HG02610 (cell line): Measurements from ENCODE around the gene PAXX.
"Not testable (repeated sequence)": the region's sequence is repeated elsewhere in the genome, so short reads cannot be mapped to it uniquely, and the experiment has no call there.

Source experiments
- ATAC-seq: cut with Tn5 transposase; IDR thresholded peaks from one replicate; pipeline ENCODE4 v1.9.1; 2021; ENCODE audit warnings: mild to moderate bottlenecking, moderate library complexity; ENCODE audit not compliant: unreplicated experiment

PAXX gene

DNA sequence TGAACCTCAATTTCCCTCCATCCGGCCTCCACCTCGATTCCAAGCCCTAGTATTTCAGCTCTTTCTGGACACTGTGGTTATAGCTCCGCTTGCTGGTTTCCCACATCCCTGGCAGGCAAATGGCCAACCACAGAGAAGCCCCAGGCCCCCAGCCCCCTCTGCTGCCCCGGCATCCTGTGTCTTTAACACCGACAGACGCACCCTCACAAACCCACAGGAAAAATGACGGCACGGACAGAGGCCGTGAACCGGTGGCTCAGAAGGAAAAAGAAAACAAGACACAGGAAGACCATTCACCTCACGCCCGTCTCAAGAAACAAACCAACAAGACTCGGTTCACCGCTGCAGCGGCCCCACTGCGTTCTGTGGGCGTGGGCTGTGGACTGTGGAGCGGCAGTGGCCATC lies 5.6 kb downstream of the PAXX start:
- no peak for ATAC-seq

DNA sequence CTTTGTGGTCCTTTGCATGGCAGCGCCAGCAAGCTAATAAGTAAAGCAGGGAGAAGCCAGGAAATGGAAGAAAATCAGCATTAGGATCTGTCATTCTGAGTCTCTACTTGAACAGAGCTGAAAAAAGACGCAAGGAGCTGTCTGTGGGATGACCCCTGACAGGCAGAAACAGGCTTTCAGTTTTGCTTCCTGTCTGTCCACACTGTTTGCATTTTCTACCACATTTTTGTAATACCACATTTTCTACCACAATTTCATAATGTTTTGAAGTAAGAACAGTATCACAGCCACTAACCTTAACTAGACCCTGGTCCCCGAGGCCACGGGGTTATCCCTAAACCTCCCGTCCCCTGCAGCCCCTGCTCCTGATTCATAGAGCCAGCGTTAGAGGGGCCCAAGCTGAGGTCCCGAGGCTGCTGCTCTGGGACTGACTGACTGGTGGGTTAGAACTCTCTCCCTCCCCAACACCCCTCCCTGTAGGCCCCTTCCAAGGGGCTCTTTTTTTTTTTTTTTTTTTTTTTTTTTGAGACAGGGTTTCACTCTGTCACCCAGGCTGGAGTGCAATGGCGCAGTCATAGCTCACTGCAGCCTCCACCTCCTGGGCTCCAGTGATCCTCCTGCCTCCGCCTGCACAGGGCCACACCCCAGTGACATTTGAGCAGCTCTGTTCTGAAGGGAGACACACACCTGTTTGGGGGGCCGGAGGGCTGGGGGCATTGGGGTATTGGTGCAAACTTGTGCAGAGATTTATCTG lies 8.1 kb downstream of the PAXX start:
- ATAC-seq, result peak; percentile 73

DNA sequence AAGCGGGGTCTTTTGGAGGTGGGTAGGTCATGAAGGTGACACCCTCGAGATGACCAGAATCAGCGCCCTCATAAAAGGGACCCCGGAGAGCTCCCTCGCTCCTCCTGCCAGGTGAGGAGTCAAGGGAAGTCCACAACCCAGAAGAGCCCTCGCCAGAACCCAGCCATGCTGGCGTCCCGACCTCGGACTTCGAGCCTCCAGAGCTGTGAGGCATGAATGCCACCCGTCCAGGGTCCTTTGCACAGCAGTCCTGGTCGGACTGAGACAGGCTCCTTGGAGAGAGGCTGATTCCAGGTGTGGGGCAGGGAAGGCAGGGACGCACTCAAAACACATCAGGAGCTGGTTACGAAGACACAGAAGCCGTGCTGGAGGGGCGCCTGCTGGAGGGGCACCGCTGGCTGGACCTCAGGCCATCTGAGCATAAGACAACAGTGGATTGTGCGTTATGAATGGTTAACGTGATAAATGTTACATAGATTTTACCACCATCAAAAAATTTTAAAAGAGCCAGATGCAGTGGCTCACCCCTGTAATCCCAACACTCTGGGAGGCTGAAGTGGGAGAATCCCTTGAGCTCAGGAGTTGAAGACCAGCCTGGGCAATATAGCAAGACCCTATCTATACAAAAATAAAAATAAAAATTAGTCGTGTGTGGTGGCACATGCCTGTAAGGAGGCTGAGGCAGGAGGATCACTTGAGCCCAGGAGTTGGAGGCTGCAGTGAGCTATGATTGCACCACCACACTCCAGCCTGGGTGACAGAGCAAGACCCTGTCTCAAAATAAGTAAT lies 9.8 kb downstream of the PAXX start:
- no peak for ATAC-seq

DNA sequence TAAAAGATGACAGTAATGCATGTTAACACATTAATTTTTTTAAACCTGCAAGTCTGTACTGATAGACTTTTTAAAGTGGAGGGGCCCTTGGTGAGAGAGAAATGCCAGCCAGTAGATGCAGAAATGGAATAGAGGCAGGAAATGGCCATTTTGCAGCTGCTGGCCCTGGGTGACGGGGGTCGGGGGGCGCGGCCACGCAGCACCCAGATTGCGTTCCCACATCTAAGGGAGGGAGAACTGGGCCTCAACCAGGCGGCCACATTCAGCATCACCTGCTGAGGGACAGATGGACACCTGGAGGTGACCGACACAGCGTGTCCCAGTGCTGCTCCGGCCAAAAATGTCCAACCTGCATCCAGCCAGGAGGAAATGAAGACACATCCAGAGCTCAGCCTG lies 10.4 kb downstream of the PAXX start:
- ATAC-seq, result no peak

DNA sequence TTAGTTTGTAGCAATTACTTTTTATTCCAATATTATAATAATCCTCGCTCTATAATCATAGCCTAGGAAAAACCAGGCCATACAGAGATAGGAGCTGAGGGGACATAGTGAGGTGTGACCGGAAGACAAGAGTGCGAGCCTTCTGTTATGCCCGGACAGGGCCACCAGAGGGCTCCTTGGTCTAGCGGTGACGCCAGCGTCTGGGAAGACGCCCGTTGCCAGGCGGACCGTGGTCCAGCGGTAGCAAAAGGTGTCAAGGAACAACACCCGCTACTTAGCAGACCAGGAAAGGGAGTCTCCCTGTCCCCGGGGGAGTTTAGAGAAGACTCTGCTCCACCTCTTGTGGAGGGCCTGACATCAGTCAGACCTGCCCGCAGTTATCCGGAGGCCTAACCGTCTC lies 12.1 kb downstream of the PAXX start:
- ATAC-seq, result not testable (repeated sequence)

DNA sequence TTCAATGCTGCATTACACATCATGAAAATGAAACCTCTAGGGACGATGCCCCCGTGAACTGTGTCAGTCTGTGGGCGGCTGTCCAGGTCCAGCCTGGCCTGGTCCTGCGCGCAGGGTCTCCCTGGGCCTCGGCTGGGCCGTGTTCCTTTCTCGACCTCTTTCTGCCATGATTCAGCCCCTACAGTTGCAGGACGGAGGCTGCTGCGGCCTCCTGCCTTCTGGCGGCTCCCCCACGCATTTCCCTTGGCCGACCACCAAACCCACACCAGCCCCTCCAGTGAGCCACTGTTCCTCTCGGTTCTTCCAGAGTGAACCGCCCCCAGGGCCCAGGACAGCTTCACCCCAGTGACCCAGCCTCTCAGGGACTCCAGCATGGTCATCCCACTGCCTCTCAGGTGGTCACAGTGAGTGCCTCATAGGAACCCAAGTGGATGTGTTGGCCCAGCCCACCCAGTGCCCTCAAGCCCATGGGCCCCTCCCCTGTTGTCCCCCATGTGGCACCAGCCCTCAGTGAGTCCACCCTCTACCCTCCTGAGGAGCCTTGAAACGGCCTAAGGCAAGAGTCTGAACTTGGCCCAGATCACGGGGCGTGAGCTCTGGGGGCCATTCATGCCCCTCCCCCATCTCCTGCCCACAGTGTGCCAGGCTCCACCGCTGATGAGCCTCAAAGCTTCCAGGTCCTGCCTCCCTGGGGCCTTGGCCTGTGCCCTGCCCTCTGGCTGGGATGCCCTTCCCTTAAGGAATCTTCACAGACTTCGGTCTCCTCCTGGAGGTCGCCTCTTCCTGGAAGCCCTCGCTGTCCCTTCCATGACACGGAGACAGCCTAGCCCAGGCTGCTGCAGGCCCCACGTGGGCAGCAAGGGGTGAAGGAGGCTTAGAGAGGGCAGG lies 14.1 kb downstream of the PAXX start:
- no peak for ATAC-seq

DNA sequence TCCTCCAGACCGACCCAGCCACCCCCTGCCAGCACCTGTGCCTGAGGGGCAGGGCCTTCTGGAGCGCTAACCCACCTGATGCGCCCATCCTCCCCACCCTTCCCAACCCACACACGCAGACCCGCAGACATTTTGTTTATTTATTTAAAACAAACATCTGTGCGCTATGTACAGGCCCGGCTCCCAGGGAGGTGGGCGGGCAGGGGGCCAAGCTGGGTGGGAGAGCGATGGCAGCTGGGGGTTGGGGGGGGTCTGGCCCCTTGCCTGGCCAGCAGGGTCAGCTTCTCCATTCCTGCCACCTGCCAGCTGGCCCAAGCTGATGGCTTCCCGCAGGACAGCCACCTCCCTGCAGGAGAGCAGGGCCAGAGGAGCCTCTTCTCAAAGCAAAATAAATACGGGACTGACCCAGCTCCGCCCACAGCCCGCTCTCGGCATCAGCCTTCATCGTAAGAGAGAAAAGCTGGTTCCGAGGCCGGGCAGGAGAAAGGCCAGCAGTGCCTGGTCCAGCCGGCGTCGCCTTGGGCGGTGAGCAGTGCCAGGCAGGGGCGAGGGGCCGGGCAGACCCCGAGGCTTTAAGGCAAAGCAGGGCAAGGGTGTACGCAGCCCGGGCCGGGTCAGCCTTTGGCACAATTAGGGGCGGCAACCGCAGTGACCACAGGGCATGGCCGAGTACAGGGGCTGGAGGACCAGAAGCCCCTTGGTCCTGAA lies 15.0 kb downstream of the PAXX start:
- no peak for ATAC-seq

DNA sequence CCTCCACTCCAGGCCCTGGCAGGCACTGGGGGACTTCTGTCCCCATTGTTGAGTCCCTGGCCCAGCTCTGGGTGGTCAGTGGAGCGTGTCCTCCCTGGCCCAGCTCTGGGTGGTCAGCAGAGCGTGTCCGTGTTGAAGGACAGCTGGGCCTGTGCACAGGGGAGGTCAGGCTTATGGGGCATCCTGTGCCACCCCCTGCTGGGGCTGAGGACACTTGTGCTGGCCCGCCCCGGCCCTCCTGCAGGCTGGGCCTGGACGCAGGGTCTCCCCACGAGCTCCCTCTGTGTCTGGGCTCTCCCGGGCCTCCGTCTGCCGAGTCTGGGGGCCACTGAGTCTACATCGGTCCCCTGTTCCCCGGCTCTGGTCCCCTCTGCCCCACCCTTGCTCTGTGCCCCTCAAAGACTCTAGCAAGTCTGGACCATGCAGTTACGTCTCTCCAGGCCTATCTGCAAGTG lies 15.6 kb downstream of the PAXX start:
- no peak for ATAC-seq

DNA sequence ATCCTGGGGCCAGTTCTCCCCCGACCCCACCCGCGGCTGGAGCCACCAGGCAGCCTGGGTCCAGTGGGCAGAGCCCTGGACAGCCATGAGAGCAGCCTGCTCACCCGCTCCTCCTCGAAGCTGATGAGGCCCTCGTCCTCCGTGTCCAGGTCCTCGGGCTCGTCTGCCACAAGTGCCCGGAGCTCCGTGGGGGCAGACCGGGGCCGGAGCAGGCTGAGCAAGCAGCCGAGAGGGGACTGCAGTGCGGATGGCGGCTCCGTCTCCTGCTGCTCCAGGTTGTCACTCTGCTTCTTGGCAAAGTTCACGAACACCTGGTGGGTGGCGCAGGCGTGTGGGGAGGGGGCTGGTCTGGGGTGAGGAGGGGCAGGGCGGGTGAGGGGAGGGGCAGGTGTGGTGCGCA lies 16.1 kb downstream of the PAXX start:
- ATAC-seq, result no peak

DNA sequence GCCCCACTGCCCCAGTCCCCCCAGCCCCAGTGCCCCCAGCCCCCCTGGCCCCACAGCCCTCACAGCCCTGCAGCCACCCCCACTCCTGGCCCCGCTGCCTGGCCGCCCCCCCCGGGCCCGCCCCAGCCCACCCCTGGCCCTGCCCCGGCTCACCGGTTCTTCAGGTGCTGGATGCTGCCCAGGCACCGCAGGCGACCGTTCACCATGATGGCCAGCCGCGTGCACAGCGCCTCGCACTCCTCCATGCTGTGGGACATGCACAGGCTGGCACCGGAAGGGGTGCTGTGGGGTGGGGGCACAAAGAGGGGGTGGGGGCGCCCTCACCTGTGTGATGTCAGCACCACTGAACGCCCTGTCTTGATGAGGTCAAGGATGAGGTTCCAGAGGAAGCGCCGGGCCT lies 17.0 kb downstream of the PAXX start:
- no peak for ATAC-seq

DNA sequence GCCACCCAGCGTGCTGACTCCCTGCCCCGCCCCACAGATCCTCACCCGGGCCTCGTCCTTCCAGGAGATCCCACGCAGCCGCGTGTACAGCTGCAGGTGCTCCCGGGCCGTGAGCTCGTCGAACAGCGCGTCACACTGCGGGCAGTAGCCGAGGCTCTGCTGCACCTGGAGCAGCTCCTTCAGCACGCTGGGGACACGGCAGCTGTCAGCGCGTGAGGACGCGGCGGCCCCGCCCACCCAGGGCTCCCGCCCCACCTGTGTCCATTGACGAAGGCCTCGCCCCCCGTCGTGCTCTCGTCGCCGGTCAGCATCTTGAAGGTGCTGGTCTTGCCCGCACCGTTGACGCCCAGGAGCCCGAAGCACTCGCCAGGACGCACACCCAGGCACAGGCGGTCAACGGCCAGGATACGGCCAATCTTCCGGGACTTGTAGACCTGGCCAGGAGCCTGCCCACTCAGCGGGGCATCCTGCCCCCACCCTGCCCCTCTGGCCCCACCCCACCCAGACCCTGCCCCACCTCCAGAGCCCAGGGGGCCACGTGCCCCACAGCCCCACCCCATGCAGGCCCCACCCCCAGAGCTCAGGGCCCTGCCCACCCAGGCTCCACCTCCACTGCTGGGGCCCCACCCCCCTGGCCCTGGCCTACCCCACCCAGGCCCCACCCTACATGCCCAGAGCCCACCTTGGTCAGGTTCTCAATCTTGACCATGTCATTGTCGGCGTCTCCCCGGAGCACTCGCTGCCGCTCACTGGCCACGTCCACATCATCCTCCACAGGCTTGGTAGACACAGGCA lies 17.9 kb downstream of the PAXX start:
- no peak for ATAC-seq

DNA sequence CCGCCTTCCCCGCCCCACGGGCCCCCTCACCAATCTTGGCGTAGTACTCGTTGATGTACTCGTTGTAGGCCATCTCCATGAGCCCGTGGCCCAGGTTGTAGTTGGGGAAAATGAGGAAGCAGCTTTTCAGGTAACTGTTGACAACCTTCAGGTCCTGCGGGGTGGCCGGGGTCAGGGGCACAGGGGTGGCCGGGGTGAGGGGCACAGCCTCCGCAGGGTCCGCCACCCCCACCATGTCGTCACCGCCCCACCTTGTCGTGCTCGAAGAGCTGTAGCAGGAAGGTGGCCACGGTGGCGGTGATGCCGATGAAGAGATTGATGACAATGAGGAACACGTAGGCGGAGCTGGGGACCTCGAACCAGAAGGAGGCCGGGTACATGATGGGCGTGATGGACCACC lies 18.9 kb downstream of the PAXX start:
- ATAC-seq, result no peak

DNA sequence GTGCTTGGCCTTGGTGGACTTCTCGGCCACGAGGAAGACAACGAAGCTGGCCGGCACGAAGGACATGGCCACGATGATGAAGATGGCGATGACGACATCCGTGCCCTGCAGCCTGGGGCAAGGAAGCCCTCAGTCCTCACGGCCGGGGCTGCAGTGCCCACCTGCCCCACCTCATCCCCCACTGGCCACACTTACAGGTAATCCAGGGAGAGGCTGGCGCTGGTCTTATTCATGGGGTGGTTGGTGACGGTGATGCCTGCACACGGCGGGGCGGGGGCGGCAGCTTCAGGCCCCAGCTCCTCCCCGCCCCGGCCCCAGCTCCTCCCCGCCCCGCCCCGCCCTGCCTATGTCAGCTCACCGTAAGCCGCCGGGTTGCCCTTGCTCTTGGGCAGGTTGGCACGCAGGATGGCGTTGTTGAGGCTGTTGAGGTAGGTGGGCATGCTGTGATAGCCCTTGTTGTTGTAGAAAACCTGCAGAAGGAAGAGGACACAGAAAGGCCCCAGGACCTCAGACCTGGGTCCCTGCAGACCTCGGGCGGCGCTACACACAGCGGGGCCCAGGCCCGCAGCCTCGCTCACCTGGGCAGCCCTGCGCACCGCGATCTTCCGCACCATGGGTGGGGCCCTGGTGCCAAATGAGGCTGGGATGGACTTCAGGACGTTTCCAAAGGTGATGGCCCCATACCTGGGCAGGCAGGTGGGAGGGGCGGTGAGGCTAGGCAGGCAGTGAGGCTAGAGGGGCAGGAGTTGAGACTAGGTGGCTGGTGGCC lies 19.9 kb downstream of the PAXX start:
- no peak for ATAC-seq

DNA sequence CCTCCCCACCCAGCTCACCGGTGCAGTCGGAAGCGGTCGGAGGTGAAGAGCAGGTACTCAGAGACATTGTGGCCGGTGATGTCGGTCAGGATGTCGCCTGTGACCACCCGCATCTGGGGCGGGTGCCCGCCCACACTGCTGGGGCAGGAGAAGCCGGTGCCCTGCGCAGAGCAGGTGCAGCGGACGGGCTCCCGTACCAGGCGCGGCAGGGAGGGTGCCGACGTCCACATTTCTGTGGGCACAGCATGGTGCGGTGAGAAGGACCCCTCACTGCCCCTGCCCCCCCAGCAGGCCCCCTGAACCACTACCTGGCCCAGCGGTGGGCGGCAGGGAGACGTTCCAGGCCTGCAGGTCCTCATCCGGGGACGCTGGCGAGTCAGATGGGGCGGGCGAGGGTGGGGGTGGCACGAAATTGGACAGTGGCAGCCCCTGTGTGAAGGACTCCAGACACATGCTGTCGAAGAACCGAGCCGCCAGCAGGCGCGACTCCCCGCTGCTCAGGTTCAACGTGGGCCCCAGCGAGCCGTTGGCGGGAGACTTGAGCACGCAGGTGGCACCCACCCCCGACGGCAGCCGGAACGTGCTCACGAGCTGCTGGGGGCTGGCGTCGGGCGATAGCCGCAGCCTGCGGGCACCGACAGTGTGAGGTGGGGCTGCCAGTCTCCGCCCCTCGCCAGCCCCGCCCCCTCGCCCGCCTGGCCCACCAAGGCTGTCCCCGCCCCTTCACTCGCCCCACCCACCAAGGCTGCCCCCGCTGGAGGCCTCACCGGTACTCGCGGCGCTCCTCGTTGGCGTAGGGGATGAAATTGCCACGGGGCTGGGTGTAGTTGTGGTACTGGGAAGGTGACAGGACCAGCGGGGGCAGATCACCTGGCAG lies 20.7 kb downstream of the PAXX start:
- no peak for ATAC-seq

DNA sequence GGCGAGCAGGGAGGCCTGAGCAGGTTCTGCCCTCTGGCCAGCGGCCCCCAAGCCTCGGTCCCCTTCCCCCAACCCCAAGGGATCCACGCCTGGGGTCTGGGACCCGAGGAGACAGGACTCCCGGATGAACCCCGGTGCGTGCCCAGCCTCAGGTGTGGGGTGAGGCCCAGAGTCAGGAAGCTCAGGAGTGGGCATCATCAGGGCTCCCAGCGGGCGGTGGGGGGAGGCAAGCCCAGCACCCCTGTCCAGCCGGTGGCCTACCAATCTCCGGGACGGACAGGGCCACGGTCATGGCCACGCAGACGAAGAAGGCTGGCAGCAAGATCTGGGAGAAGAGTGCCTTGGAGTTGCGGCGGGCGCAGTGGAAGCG lies 21.3 kb downstream of the PAXX start:
- ATAC-seq, result no peak

DNA sequence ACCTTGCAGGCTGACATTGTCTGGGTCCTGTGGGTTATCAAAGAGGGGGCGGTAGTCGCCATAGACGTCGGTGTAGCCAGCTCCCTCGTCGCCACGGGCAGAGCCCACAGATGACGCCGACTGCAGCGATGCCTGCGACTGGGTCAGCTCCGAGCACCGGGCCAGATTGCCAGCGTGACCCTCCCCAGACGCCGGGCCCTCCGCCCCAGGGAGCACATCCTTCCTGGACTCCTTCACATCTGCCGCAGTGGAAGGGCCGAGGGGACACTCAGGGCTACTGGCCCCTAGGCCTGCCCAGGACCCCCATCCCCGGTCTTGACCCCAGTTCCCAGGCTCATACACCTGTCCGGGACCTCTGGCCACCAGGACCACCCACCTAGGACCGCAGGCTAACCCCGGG lies 21.9 kb downstream of the PAXX start:
- no peak for ATAC-seq

DNA sequence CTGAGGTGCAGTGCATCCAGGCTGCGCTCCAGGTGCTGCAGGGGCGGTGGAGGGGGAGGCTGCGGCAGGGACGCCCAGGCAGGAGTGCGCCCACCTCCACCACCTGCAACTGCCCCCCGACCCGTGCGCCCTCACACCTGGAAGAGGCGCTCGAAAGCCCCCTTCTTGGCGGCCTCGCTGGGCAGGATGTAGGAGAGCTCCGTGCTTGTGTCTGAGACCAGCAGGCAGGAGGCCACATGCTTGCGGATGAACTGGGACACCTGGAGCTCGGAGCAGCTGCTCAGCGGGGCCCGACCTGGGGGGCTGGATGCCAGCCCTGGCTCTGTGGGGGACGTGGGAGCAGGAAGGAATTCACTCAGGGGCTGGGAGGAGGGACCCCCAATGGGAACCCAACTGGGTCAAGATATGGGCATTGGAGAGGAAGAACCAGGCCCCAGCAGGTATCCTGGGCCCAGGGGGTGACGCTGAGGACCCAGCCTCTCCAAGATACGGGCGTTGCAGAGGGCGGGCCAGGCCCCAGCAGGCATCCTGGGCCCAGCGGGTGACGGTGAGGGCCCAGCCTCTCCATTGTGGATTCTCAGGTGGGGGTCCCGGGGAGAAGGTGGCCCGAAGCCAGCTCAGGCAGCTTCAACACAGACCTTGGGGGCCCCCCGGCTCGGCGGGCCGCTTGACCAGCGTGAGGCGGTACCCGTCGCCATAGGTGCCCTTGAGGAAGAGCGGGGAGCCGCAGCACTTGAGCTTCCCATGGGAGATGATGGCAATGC lies 22.7 kb downstream of the PAXX start:
- no peak for ATAC-seq

DNA sequence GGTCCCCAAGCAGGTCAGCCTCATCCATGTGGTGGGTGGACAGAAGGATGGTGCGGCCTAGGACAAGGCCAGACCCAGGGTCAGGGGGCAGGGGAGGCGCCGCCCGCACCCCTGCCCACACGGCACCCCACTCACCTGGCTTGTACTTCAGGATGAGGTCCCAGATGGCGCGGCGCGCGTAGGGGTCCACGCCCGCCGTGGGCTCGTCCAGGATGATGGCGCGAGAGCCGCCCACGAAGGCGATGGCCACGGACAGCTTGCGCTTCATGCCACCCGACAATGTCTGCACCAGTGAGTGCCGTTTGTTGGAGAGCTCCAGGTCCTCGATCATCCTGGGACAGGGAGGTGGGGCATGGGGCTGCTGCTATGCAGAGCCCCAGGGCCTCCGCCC lies 23.3 kb downstream of the PAXX start:
- ATAC-seq, result no peak
